OCI-LY3 (cell line): Measurements from ENCODE around the gene ZNF366.

Experiments used
- H2AFZ ChIP-seq: fragments of 200-600, 300-600 bp; shearing (Covaris generic); 2 replicates; pipeline ENCODE4 v1.6.0; 2014; ENCODE audit warnings: antibody characterized with exemption, low read depth, low read length
- H3K27ac ChIP-seq: fragments of 200-600, 300-600 bp; sonication (generic); 2 replicates; pipeline ENCODE4 v1.5.1; 2014; ENCODE audit warnings: mild to moderate bottlenecking, low read length, moderate library complexity, mixed read lengths
- H3K27me3 ChIP-seq: fragments of 200-600, 300-600 bp; sonication (generic); 2 replicates; pipeline ENCODE4 v1.6.1; 2014; ENCODE audit warnings: low read depth, low read length, mixed read lengths
- H3K36me3 ChIP-seq: fragments of 200-600, 300-600 bp; sonication (generic); replicated peaks from 2 replicates; pipeline ENCODE3; 2014; ENCODE audit warnings: low read depth, low read length, mixed read lengths
- H3K4me1 ChIP-seq: fragments of 300-600, 200-600 bp; sonication (generic); 2 replicates; pipeline ENCODE4 v1.6.1; 2014; ENCODE audit warnings: low read length, mixed read lengths
- H3K4me2 ChIP-seq: fragments of 200-600, 300-600 bp; sonication (generic); 2 replicates; pipeline ENCODE4 v1.6.1; 2014; ENCODE audit warnings: low read length, mixed read lengths
- H3K4me3 ChIP-seq: fragments of 300-600, 200-600 bp; sonication (generic); 2 replicates; pipeline ENCODE4 v1.5.1; 2014; ENCODE audit warnings: antibody characterized with exemption, mild to moderate bottlenecking, low read length, moderate library complexity
- H3K79me2 ChIP-seq: fragments of 300-600, 200-600 bp; shearing (Covaris generic); 2 replicates; pipeline ENCODE4 v1.6.1; 2014; ENCODE audit warnings: mild to moderate bottlenecking, low read length, mixed read lengths
- H3K9ac ChIP-seq: fragments of 300-600, 200-600 bp; shearing (Covaris generic); 2 replicates; pipeline ENCODE4 v1.6.0; 2014; ENCODE audit warnings: mild to moderate bottlenecking, low read length, moderate library complexity
- H3K9me3 ChIP-seq: fragments of 200-600, 300-600 bp; shearing (Covaris generic); 2 replicates; pipeline ENCODE4 v1.6.1; 2014; ENCODE audit warnings: low read length, mixed read lengths; ENCODE audit not compliant: insufficient read depth
- H4K20me1 ChIP-seq: fragments of 200-600, 300-600 bp; sonication (generic); 2 replicates; pipeline ENCODE4 v1.6.1; 2016; ENCODE audit warnings: low read length, mixed read lengths; ENCODE audit not compliant: insufficient read depth
- EZH2phosphoT487 ChIP-seq: fragments of 200-600 bp; shearing (Covaris generic); IDR thresholded peaks from 2 replicates; pipeline ENCODE4 v1.6.1; 2018; ENCODE audit warnings: antibody characterized with exemption, mixed run types, low read depth
- TF ChIP-seq, protein P1 (sequence below): fragments of 200-600, 300-600 bp; sonication (generic); IDR thresholded peaks from 2 replicates; pipeline ENCODE4 v1.5.1; 2014; ENCODE audit warnings: antibody characterized with exemption, low read length, low read depth

The ZNF366 gene

DNA sequence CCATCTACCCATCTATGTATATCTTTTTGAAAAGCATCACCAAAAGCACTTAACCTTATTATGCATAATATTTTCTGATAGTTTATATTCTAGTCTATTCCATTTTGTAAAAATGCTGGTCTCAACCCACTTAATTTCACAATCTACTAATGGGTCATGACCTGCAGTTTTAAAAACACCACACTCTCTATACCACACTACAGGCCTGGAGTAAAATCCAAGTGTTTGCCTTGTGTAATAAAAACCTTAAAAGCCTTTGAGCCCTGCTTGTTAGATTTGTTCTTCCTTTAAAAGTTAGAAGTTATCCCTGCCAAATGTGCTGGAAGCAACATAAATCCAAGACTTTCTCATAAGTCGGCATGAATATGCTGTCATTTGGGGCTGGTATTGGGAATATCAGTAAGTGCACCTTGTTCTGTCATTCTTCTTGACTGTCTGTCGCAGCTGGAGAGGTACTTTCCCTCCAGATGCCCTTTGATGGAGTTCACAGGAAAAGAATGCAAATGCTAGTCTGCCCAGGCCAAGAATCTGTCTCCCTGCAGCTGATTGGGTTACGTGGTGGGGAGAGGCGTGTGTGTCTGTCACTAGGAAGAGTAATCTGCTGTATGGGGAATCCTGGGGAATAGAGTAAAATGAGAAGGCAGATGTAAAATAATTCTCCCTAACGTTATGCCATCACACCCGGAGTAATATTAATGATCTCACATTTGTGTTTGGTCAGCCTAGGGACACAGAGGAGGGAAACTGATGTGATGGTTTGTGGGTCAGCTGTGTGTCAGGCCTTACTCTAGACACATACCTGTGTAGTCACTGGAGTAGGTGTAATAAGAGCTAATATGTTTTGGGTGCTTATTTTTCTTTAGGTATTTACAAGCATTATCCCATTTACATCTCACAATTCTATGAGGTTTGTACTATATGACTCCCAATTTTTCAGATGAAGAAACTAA lies 79.4 kb downstream of the ZNF366 start:
- H2AFZ ChIP-seq, result no peak overlapping the region
- H3K27ac ChIP-seq, result no peak overlapping the region
- H3K9me3 ChIP-seq, result no peaks in the 10 kb centered on the region
- no peaks in the 10 kb centered on the region for H3K79me2 ChIP-seq
- H3K9ac ChIP-seq, result no peak overlapping the region
- TF ChIP-seq, protein P1, sequence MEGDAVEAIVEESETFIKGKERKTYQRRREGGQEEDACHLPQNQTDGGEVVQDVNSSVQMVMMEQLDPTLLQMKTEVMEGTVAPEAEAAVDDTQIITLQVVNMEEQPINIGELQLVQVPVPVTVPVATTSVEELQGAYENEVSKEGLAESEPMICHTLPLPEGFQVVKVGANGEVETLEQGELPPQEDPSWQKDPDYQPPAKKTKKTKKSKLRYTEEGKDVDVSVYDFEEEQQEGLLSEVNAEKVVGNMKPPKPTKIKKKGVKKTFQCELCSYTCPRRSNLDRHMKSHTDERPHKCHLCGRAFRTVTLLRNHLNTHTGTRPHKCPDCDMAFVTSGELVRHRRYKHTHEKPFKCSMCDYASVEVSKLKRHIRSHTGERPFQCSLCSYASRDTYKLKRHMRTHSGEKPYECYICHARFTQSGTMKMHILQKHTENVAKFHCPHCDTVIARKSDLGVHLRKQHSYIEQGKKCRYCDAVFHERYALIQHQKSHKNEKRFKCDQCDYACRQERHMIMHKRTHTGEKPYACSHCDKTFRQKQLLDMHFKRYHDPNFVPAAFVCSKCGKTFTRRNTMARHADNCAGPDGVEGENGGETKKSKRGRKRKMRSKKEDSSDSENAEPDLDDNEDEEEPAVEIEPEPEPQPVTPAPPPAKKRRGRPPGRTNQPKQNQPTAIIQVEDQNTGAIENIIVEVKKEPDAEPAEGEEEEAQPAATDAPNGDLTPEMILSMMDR, result no peak
- no peak for TF ChIP-seq EZH2phosphoT487
- H3K27me3 ChIP-seq, result 0 out of 2 replicates have a peak, but pooled peaks cover 5% of the 10 kb centered on the region
- H3K4me1 ChIP-seq, result peaks cover 8% of the 10 kb centered on the region
- H3K4me2 ChIP-seq, result no peak overlapping the region
- H3K4me3 ChIP-seq, result no peak overlapping the region
- no peaks in the 10 kb centered on the region for H3K36me3 ChIP-seq
- no peaks in the 10 kb centered on the region for H4K20me1 ChIP-seq

DNA sequence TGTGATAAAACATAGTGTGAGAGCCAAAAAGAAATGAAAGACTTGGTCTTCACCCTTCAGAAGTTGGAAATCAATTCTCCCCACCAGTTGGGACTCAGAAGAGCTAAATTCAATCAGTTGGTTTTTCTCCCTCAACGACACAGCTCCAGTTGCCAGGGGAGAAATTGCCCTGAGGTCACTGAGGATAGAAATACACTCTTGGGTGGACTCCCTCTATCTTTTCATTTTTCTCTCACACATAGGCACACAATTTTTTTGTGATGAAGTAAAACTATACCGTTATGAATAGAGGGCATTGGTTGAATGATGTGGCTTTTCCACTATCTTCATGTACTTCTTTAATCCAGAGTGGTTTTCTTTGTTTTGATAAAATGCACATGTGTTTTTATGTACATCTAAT lies 80.2 kb downstream of the ZNF366 start:
- Histone ChIP-seq H3K4me1 (peaks cover 8% of the 10 kb centered on the region), H2AFZ (no peak overlapping the region), H4K20me1 (no peaks in the 10 kb centered on the region), H3K9me3 (no peaks in the 10 kb centered on the region), H3K27me3 (0 out of 2 replicates have a peak, but pooled peaks cover 5% of the 10 kb centered on the region), H3K9ac (no peak overlapping the region), H3K27ac (no peak overlapping the region), H3K4me3 (no peak overlapping the region), H3K4me2 (no peak overlapping the region), H3K79me2 (no peaks in the 10 kb centered on the region), H3K36me3 (no peaks in the 10 kb centered on the region)
- no peak for TF ChIP-seq EZH2phosphoT487
- TF ChIP-seq, protein P1, result no peak

DNA sequence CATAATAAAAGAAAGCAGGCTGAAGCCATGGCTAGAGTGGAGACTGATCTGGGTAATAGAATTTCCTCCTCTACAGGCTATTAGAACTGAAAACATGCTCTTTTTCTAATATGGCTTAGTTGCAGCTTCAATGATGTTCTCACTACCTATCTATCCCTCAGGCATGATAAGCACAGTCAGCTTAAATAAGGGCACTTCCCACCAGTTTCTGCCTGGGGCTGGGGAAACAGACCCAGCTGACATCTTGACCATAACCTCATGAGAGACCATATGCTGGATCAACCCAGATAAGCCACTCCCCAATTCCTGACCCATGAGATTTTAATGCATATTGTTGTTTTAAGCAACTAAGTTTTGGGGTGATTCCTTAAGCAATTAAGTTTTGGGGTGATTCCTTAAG lies 81.2 kb downstream of the ZNF366 start:
- TF ChIP-seq, protein P1, result no peak
- TF ChIP-seq EZH2phosphoT487, result no peak

DNA sequence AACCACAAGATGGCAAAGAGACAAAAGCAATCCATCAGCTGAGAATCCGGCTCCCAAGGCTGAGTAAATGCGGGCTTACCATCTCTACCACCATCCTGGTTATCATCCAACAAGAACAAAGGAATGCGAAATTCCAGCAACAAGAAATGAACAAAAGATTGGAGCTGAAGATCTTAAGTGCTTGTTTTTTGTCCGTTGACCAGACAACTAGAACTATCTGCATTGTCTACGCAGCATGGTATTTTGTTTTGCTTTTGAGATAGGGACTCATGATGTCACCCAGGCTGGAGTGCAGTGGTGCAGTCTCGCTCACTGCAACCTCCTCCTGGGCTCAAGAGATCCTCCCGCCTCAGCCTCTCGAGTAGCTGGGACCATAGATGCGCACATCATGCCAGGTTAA lies 88.9 kb downstream of the ZNF366 start:
- no peak overlapping the region for H3K4me2 ChIP-seq
- H3K27me3 ChIP-seq, result peaks cover 6% of the 10 kb centered on the region; the same call in 1 of the 2 replicates
- no peak overlapping the region for H3K27ac ChIP-seq
- TF ChIP-seq, protein P1, result no peak
- TF ChIP-seq EZH2phosphoT487, result no peak
- H3K79me2 ChIP-seq, result no peaks in the 10 kb centered on the region
- no peaks in the 10 kb centered on the region for H3K9me3 ChIP-seq
- H3K4me1 ChIP-seq, result no peaks in the 10 kb centered on the region
- H3K36me3 ChIP-seq, result no peaks in the 10 kb centered on the region
- H4K20me1 ChIP-seq, result no peaks in the 10 kb centered on the region
- no peak overlapping the region for H3K9ac ChIP-seq
- H2AFZ ChIP-seq, result no peak overlapping the region
- H3K4me3 ChIP-seq, result no peak overlapping the region

More for the DNA sequence above, 81.2 kb downstream of the ZNF366 start:
- Histone ChIP-seq H3K79me2 (no peaks in the 10 kb centered on the region), H3K9ac (no peak overlapping the region), H3K4me1 (peaks cover 8% of the 10 kb centered on the region), H3K4me2 (no peak overlapping the region), H4K20me1 (no peaks in the 10 kb centered on the region), H3K4me3 (no peak overlapping the region), H3K36me3 (no peaks in the 10 kb centered on the region), H3K27ac (no peak overlapping the region), H2AFZ (no peak overlapping the region), H3K27me3 (0 out of 2 replicates have a peak, but pooled peaks cover 5% of the 10 kb centered on the region), H3K9me3 (no peaks in the 10 kb centered on the region)
